H1 (cell line): ENCODE data around the gene CEND1.
A peak's percentile ranks its signal among the peaks of the same experiment; 100 is the strongest.

Experiments
- BRCA1 ChIP-seq: IDR thresholded peaks from 2 replicates; pipeline ENCODE4 v1.6.1; 2012; ENCODE audit warnings: low read depth, low read length, improper control_type of control experiment
- CBX5 ChIP-seq: fragments of 300-800, 300-1000 bp; sonication (generic); IDR thresholded peaks from 2 replicates; pipeline ENCODE4 v1.7.1; 2016; ENCODE audit warnings: antibody characterized with exemption, low read length, low read depth
- CEBPB ChIP-seq: IDR thresholded peaks from 2 replicates; pipeline ENCODE4 v1.6.1; 2012; ENCODE audit warnings: low read depth, low read length
- CTCF ChIP-seq, 3 experiments: IDR thresholded peaks; 1 replicate in 2 of 3; 2 replicates in 1 of 3; pipeline versions ENCODE4 v1.5.1 to v1.6.1; 2011; ENCODE audit warnings: low read length in 3 of 3, mild to moderate bottlenecking in 3 of 3, inconsistent platforms in 2 of 3, low read depth in 1 of 3, moderate library complexity in 1 of 3; ENCODE audit not compliant: insufficient read depth in 1 of 3; ENCODE audit errors: control extremely low read depth in 1 of 3
- EP300 ChIP-seq, 2 experiments: IDR thresholded peaks; 1 replicate in 1 of 2; 2 replicates in 1 of 2; pipeline ENCODE4 v1.6.1; 2011 to 2012; ENCODE audit warnings: low read depth in 2 of 2, low read length in 2 of 2, mild to moderate bottlenecking in 2 of 2, borderline replicate concordance in 1 of 2, inconsistent platforms in 1 of 2, moderate library complexity in 1 of 2
- PHF8 ChIP-seq: fragments of 200-600 bp; sonication (generic); conservative IDR thresholded peaks from 2 replicates; pipeline ENCODE4 v1.7.1; 2012; ENCODE audit warnings: low read depth, mild to moderate bottlenecking, inconsistent platforms, low read length, moderate library complexity
- POLR2A ChIP-seq, 2 experiments: IDR thresholded peaks; 1 replicate in 1 of 2; 2 replicates in 1 of 2; pipeline ENCODE4 v1.6.1; 2011; ENCODE audit warnings: low read depth in 2 of 2, low read length in 2 of 2, mild to moderate bottlenecking in 2 of 2; ENCODE audit errors: control extremely low read depth in 1 of 2
- RAD21 ChIP-seq, 2 experiments: IDR thresholded peaks in 1 of 2; conservative IDR thresholded peaks in 1 of 2; 2 replicates each; pipeline ENCODE4 v1.6.1; 2011; ENCODE audit warnings: low read depth in 2 of 2, low read length in 2 of 2, improper control_type of control experiment in 1 of 2, inconsistent platforms in 1 of 2, mild to moderate bottlenecking in 1 of 2, moderate library complexity in 1 of 2
- TAF1 ChIP-seq: IDR thresholded peaks from 2 replicates; pipeline ENCODE4 v1.6.1; 2011; ENCODE audit warnings: mild to moderate bottlenecking, low read depth, low read length

- TF ChIP-seq CTCF (IDR thresholded peaks at IDR 0.05; ENCODE audit: control extremely low read depth in 1 of 3, insufficient read depth in 1 of 3, low read depth in 1 of 3, low read length in 3 of 3) (peak in 1 of 3 experiments; percentile 44; a peak in 2 of 4 replicates), BRCA1 (no peak), TAF1 (no peak), POLR2A (IDR thresholded peaks at IDR 0.05; ENCODE audit: control extremely low read depth in 1 of 2, low read depth in 2 of 2, low read length in 2 of 2) (no peak), EP300 (IDR thresholded peaks at IDR 0.05; ENCODE audit: borderline replicate concordance in 1 of 2, low read depth in 2 of 2, low read length in 2 of 2) (no peak), RAD21 (IDR thresholded peaks at IDR 0.05 in 1 of 2, conservative IDR thresholded peaks at IDR 0.05 in 1 of 2; ENCODE audit: low read depth in 2 of 2, low read length in 2 of 2) (peak in 1 of 2 experiments; percentile 25; a peak in 1 of 4 replicates), PHF8 (no peak), CEBPB (no peak), CBX5 (no peak)
Observed at GRCh38 chr11:838441-839279, 48.8 kb upstream of the CEND1 start.
